Osteoblast (primary cell): ENCODE data around the gene SRPX2. TPM values are rescaled to one million over a fixed set of nuclear protein-coding genes. Genes with fewer than 3 reads are reported as not detected.

ENCODE experiments used
- DNase-seq: peaks from one replicate; pipeline ENCODE4 v3.0.0; 2011; ENCODE audit warnings: low spot score, mixed read lengths; ENCODE audit not compliant: insufficient read length; ENCODE audit errors: missing footprints
- H2AFZ ChIP-seq: 2 replicates; pipeline ENCODE4 v1.6.0; 2011; ENCODE audit warnings: mild to moderate bottlenecking, low read length
- H3K27ac ChIP-seq: 2 replicates; pipeline ENCODE4 v1.5.1; 2011; ENCODE audit warnings: mild to moderate bottlenecking, low read depth, low read length, moderate library complexity
- H3K27me3 ChIP-seq: 2 replicates; pipeline ENCODE4 v1.6.0; 2012; ENCODE audit warnings: mild to moderate bottlenecking, control low read depth, inconsistent platforms, low read length, moderate library complexity; ENCODE audit not compliant: insufficient read depth
- H3K36me3 ChIP-seq: 2 replicates; pipeline ENCODE4 v1.5.1; 2011; ENCODE audit warnings: mild to moderate bottlenecking, low read length, control low read depth, moderate library complexity; ENCODE audit not compliant: insufficient read depth
- H3K4me1 ChIP-seq: 2 replicates; pipeline ENCODE4 v1.5.1; 2011; ENCODE audit warnings: mild to moderate bottlenecking, low read length, control low read depth, moderate library complexity; ENCODE audit not compliant: insufficient read depth
- H3K4me2 ChIP-seq: 2 replicates; pipeline ENCODE4 v1.6.0; 2011; ENCODE audit warnings: mild to moderate bottlenecking, low read length; ENCODE audit not compliant: insufficient read depth
- H3K4me3 ChIP-seq: fragments of 200-600 bp; sonication (generic); 3 replicates; pipeline ENCODE4 v1.5.1; 2012; ENCODE audit warnings: mild to moderate bottlenecking, low read length, inconsistent platforms; ENCODE audit not compliant: insufficient read depth
- H3K79me2 ChIP-seq: 2 replicates; pipeline ENCODE4 v1.6.0; 2012; ENCODE audit warnings: mild to moderate bottlenecking, low read length, control low read depth, inconsistent platforms; ENCODE audit not compliant: insufficient read depth
- H3K9me3 ChIP-seq: 2 replicates; pipeline ENCODE4 v1.5.1; 2011; ENCODE audit warnings: low read depth, low read length, control low read depth
- H4K20me1 ChIP-seq: 2 replicates; pipeline ENCODE4 v1.6.0; 2012; ENCODE audit warnings: mild to moderate bottlenecking, low read length, control low read depth; ENCODE audit not compliant: insufficient read depth
- total RNA-seq: library from RNA; depleted of rRNA; stranded (reverse); fragments of >200 nt; gene quantifications from 2 replicates; pipeline ENCODE4 v1.2.3, GENCODE V29; 2012
- TF ChIP-seq, protein P1 (sequence below): IDR thresholded peaks from 2 replicates; pipeline ENCODE4 v1.5.1; 2011; ENCODE audit warnings: mild to moderate bottlenecking, low read depth, low read length, moderate library complexity; ENCODE audit errors: extremely low read depth

Gene SRPX2
- total RNA-seq, 1 donor, result 36.9 TPM

DNA sequence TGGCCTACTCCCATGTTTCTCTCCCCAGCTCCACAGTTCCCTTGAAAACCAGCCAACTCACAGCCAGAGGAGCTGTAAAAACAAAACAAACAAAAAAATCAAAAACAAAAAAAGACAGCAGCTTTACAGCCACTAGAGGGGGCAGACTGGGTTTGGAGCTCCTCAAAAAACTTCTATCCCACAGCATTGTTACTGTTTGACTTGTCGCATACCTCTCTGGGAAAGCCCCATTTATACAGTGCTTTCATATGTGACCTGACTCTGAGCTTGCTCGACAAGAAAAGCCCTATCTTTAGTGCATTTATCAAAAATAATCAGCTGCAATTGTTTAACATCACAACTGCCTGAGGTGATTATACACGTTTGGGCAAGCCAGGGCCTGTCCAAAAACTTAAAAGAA is 29.0 kb upstream of the SRPX2 start:
- Histone ChIP-seq H3K36me3 (no peaks in the 10 kb centered on the region), H3K9me3 (no peaks in the 10 kb centered on the region), H3K4me1 (no peaks in the 10 kb centered on the region), H3K27ac (no peak overlapping the region), H3K27me3 (peaks cover 3% of the 10 kb centered on the region), H2AFZ (peak overlapping the region; percentile 10), H4K20me1 (no peaks in the 10 kb centered on the region), H3K4me2 (no peak overlapping the region), H3K4me3 (no peak overlapping the region), H3K79me2 (no peaks in the 10 kb centered on the region)
- peak; percentile 35 for DNase-seq
- TF ChIP-seq, protein P1, sequence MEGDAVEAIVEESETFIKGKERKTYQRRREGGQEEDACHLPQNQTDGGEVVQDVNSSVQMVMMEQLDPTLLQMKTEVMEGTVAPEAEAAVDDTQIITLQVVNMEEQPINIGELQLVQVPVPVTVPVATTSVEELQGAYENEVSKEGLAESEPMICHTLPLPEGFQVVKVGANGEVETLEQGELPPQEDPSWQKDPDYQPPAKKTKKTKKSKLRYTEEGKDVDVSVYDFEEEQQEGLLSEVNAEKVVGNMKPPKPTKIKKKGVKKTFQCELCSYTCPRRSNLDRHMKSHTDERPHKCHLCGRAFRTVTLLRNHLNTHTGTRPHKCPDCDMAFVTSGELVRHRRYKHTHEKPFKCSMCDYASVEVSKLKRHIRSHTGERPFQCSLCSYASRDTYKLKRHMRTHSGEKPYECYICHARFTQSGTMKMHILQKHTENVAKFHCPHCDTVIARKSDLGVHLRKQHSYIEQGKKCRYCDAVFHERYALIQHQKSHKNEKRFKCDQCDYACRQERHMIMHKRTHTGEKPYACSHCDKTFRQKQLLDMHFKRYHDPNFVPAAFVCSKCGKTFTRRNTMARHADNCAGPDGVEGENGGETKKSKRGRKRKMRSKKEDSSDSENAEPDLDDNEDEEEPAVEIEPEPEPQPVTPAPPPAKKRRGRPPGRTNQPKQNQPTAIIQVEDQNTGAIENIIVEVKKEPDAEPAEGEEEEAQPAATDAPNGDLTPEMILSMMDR, result peak; percentile 75

GRCh38 chrX:100623001-100623400 is 21.0 kb upstream of the SRPX2 start:
- no peak for DNase-seq
- Histone ChIP-seq H3K4me2 (no peak overlapping the region), H3K79me2 (no peaks in the 10 kb centered on the region), H2AFZ (no peak overlapping the region), H3K4me3 (no peak overlapping the region), H4K20me1 (no peaks in the 10 kb centered on the region), H3K36me3 (no peaks in the 10 kb centered on the region), H3K27me3 (peaks cover 3% of the 10 kb centered on the region), H3K4me1 (no peaks in the 10 kb centered on the region), H3K27ac (no peak overlapping the region), H3K9me3 (no peaks in the 10 kb centered on the region)
- TF ChIP-seq, protein P1, result no peak

- Histone ChIP-seq H3K9me3 (no peaks in the 10 kb centered on the region), H4K20me1 (no peaks in the 10 kb centered on the region), H2AFZ (no peak overlapping the region), H3K4me1 (no peaks in the 10 kb centered on the region), H3K4me3 (no peak overlapping the region), H3K4me2 (no peak overlapping the region), H3K79me2 (no peaks in the 10 kb centered on the region), H3K27ac (no peak overlapping the region), H3K27me3 (no peaks in the 10 kb centered on the region), H3K36me3 (no peaks in the 10 kb centered on the region)
- DNase-seq, result no peak
- TF ChIP-seq, protein P1, result no peak
These were observed 18.0 kb upstream of the SRPX2 start for GRCh38 chrX:100625985-100626491.

GRCh38 chrX:100635040-100635439 is 9.0 kb upstream of the SRPX2 start:
- Histone ChIP-seq H3K79me2 (no peaks in the 10 kb centered on the region), H3K27me3 (peaks cover 12% of the 10 kb centered on the region), H3K9me3 (no peaks in the 10 kb centered on the region), H3K4me2 (peak overlapping the region; percentile 83), H3K4me3 (no peak overlapping the region), H4K20me1 (no peaks in the 10 kb centered on the region), H2AFZ (no peak overlapping the region), H3K36me3 (no peaks in the 10 kb centered on the region), H3K4me1 (peaks cover 12% of the 10 kb centered on the region), H3K27ac (no peak overlapping the region)
- DNase-seq, result peak; percentile 55
- TF ChIP-seq, protein P1, result no peak
